ENCODE data around the gene PSMA8.
"Not testable (repeated sequence)": the region's sequence is repeated elsewhere in the genome, so short reads cannot be mapped to it uniquely, and the experiment has no call there.

PSMA8 gene

DNA sequence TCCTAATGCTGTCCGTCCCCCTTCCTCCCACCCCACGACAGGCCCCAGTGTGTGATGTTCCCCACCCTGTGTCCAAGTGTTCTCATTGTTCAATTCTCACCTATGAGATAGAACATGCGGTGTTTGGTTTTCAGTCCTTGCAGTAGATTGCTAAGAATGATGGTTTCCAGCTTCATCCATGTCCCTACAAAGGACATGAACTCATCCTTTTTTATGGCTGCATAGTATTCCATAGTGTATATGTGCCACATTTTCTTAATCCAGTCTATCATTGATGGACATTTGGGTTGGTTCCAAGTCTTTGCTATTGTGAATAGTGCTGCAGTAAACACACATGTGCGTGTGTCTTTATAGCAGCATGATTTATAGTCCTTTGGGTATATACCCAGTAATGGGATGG, 105.0 kb downstream of the PSMA8 start:
- not testable (repeated sequence) for DNase-seq

GRCh38 chr18:26242392-26242791, 108.7 kb downstream of the PSMA8 start:
- not testable (repeated sequence) for DNase-seq
